Measurements from ENCODE around the gene GGA3.
"Not testable (repeated sequence)": the region's sequence is repeated elsewhere in the genome, so short reads cannot be mapped to it uniquely, and the experiment has no call there.

Gene GGA3

DNA sequence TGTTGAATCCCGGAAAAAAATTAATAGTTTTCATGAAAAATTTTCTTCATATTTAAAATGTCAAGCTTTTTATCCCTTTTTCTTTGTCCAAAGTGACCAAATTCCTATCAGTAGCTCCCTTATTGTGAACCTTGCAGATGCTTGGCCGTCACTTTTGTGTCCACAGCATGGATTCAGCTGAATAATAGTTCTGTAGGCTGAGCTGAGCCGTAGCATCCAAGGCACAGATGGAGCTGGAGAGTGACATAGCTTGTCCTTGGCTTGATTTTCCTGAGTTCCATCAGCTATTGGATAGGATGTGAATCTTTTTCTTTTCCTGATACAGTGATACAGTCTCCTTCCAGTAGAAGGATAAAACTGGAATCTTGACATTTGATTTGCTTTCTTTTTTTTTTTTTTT lies 52.3 kb downstream of the GGA3 start:
- TF ChIP-seq CTCF (IDR thresholded peaks at IDR 0.05; ENCODE audit: low read depth, low read length, missing control alignments) = no peak
- no peak for DNase-seq (ENCODE audit: extremely low read depth, low read depth)
- no peak overlapping the region for H3K4me3 ChIP-seq (replicated peaks; ENCODE audit: low read depth, low read length)

DNA sequence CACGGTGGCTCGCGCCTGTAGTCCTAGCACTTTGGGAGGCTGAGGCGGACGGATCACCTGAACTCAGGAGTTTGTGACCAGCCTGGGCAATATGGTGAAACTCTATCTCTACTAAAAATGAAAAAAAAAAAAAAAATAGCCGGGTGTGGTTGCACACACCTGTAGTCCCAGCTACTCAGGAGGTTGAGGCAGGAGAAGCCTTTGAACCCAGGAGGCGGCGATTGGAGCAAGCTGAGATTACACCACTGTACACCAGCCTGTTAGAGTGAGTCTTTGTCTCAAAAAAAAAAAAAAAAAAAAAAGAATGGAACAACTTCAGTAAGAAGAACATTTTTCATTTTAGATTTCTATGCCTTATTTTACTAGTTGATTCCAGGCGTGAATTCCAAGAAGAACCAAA lies 53.2 kb downstream of the GGA3 start:
- no peak overlapping the region for H3K4me3 ChIP-seq (replicated peaks; ENCODE audit: low read depth, low read length)
- no peak for DNase-seq (ENCODE audit: extremely low read depth, low read depth)
- TF ChIP-seq CTCF (IDR thresholded peaks at IDR 0.05; ENCODE audit: low read depth, low read length, missing control alignments) = no peak

GRCh38 chr17:75207760-75208159 lies 53.6 kb downstream of the GGA3 start:
- TF ChIP-seq CTCF (IDR thresholded peaks at IDR 0.05; ENCODE audit: low read depth, low read length, missing control alignments) = no peak
- H3K4me3 ChIP-seq (replicated peaks; ENCODE audit: low read depth, low read length) = no peak overlapping the region
- DNase-seq (ENCODE audit: extremely low read depth, low read depth) = no peak

DNA sequence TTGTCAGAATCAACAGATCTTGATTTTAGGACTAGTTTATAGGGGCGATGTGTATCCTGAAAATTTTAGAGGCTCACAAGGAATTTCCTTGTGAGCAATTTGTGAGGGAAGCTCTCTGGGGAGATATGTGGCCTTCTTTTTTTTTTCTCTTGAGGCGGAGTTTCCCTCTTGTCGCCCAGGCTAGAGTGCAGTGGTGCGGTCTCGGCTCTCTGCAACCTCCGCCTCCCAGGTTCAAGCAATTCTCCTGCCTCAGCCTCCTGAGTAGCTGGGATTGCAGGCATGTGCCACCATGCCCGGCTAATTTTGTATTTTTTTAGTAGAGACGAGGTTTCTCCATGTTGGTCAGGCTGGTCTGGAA lies 54.4 kb downstream of the GGA3 start:
- DNase-seq (ENCODE audit: extremely low read depth, low read depth) = not testable (repeated sequence)
- peak overlapping the region; percentile 93 for H3K4me3 ChIP-seq (replicated peaks; ENCODE audit: low read depth, low read length)

DNA sequence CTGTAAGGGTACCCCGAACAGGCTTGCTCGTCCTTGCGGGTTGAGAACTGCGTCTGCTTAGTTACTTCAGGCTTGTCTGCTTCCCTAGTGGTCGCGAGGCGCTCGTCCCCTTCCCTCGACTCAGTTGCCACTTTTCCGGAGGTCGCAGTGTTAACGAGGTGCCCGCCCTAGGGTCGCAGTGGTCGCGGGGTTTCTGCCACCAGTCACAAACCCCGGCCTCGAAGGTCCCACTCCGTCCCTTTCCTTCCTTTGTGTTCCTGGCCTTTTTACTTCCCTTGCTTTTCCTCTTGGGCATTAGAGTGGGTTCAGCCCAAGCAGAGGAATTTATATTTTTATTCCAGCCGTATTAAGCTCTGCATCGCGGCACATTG lies 55.6 kb downstream of the GGA3 start:
- H3K4me3 ChIP-seq (replicated peaks; ENCODE audit: low read depth, low read length) = peak overlapping the region; percentile 93
- no peak for DNase-seq (ENCODE audit: extremely low read depth, low read depth)
- TF ChIP-seq CTCF (IDR thresholded peaks at IDR 0.05; ENCODE audit: low read depth, low read length, missing control alignments) = no peak

DNA sequence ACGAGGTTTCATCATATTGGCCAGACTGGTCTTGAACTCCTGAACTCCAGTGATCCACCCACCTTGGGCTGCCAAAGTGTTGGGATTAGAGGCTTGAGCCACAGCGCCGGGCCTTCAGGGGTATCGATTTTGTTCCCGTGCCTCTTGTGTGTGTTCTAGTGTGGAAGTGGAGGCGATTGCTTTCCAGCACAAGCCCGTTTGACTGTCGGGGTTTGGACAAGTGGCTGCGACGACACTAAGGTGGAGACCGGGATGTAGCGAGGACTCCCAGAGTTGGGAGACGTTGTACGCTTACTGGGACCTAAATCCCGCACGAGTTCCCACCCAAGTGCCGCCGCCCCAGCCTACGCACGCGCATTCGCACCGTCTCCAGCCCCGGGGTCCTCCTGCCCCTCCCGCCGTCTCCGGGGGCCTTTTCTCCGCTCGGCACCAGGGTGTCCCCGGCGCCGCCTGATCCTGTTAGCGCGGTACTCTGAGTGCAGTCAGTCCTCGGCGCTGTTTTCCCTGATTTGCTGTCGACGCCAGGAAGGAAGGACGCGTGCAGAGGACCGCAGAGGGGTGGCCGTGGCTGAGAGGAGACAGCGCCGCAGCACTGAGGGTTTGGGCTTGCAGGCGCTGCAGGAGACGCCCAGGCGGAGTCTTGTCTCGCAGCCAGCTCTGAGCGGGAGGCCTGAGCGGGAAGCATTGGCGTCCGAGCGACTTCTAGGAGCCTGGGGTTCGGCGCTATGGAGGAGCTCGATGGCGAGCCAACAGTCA lies 56.2 kb downstream of the GGA3 start, which contains the start of gene NUP85:
Gene NUP85, plus strand, starts transcription at position 643 of the 756 bp plus-strand sequence. Its CDS starts 83 bp downstream, at position 726.
- no peak for TF ChIP-seq CTCF (IDR thresholded peaks at IDR 0.05; ENCODE audit: low read depth, low read length, missing control alignments)
- DNase-seq (ENCODE audit: extremely low read depth, low read depth) = peak; percentile 74
- peak within 1 kb of the TSS; percentile 93 for H3K4me3 ChIP-seq (replicated peaks; ENCODE audit: low read depth, low read length)

GRCh38 chr17:75199886-75200618 lies 61.4 kb downstream of the GGA3 start:
- no peak for DNase-seq (ENCODE audit: extremely low read depth, low read depth)
- no peak overlapping the region for H3K4me3 ChIP-seq (replicated peaks; ENCODE audit: low read depth, low read length)
- no peak for TF ChIP-seq CTCF (IDR thresholded peaks at IDR 0.05; ENCODE audit: low read depth, low read length, missing control alignments)
